IPS-15b (cell line): ENCODE measurements around the gene BPIFA2.
"Not testable (repeated sequence)": the region's sequence is repeated elsewhere in the genome, so short reads cannot be mapped to it uniquely, and the experiment has no call there.

Source experiments
- H3K27me3 ChIP-seq: one replicate; pipeline ENCODE4 v1.6.1; 2013; ENCODE audit warnings: low read length; ENCODE audit not compliant: control insufficient read depth, insufficient read depth
- H3K36me3 ChIP-seq: one replicate; pipeline ENCODE4 v1.6.1; 2013; ENCODE audit warnings: low read length; ENCODE audit not compliant: control insufficient read depth, insufficient read depth
- H3K4me1 ChIP-seq: one replicate; pipeline ENCODE4 v1.6.1; 2013; ENCODE audit warnings: mild to moderate bottlenecking, low read length; ENCODE audit not compliant: control insufficient read depth, insufficient read depth
- H3K4me3 ChIP-seq: one replicate; pipeline ENCODE4 v1.5.1; 2013; ENCODE audit warnings: low read depth, low read length
- H3K9ac ChIP-seq: one replicate; pipeline ENCODE4 v1.6.1; 2013; ENCODE audit warnings: low read depth, mild to moderate bottlenecking, low read length
- H3K9me3 ChIP-seq: one replicate; pipeline ENCODE4 v1.6.1; 2013; ENCODE audit warnings: mild to moderate bottlenecking, low read length; ENCODE audit not compliant: control insufficient read depth, insufficient read depth

The BPIFA2 gene

DNA sequence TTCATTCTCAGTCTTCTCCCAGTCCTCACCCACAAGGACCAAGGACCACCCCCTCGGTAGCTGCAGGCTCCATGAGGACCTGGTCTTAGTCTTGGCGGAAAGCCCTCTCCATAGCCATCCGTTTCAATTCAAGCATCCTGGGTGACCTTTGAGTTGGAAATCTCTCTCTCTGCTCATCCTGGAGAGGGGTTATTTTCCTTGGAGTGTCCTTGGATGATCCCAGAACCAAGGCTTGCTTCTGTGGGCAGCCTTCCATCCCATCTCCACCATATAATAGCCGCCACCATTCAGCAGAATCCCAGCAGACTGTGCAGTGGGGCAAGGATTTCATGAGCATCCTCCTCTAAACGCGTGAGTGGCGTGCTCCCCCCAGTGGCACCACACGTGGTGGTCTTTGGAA, at the start of gene BPIFA2:
BPIFA2 (plus strand) TSS at position 301 of the 400 bp plus-strand sequence. CDS start 987 bp downstream, outside the sequence.
- Histone ChIP-seq H3K4me1 (no peaks in the 10 kb centered on the region), H3K9ac (no peak within 1 kb of the TSS), H3K4me3 (no peak within 1 kb of the TSS), H3K9me3 (no peaks in the 10 kb centered on the region), H3K36me3 (no peaks in the 10 kb centered on the region), H3K27me3 (no peaks in the 10 kb centered on the region)

DNA sequence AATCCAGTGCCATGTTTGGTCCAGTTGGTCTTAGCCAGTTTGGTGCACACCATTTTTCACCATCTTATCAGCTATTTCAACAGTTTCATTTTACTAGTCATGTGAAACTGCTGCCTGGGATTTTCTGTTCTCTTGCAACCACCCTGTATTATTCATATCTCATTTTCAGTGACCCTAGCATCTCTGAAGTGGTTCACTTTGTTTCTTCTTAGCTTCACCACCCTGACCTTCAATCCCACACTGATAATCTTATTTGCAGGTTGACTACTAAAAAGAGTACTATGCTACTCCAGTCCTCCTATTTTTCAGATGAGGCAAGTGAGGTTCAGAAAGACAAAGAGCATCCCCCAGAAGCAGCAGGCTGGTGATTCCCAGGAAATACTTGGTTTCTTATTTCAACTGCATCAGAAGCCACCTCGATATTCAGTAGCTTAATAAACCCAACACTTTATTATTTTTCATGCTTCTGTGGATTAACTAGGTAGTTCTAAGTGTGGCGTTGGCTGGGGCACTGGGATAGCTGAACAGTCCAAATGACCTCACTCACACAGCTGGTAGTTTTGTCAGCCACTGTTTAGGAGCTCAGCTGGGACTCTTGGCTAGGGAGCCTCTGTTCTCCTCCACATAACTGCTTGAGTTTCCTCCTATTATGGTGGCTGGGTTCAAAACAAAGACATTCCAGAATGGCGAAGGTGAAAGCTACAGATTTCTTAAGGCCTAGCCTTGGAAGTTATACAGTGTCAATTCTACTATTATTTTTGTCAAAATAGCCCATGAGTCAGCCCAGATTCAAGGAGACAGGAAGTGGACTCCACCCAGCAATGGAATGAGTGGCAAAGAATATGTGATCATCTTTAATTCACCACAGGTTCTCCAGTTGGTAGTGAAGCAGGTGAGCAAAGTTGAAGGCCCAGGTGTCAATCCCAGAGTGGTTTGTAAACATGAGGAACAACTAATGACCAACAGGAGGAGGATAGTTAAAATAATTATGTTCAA, 47.9 kb upstream of the BPIFA2 start:
- no peak overlapping the region for H3K4me3 ChIP-seq
- H3K27me3 ChIP-seq: no peaks in the 10 kb centered on the region
- H3K4me1 ChIP-seq: no peaks in the 10 kb centered on the region
- H3K9me3 ChIP-seq: no peaks in the 10 kb centered on the region
- H3K36me3 ChIP-seq: no peaks in the 10 kb centered on the region
- H3K9ac ChIP-seq: no peak overlapping the region

DNA sequence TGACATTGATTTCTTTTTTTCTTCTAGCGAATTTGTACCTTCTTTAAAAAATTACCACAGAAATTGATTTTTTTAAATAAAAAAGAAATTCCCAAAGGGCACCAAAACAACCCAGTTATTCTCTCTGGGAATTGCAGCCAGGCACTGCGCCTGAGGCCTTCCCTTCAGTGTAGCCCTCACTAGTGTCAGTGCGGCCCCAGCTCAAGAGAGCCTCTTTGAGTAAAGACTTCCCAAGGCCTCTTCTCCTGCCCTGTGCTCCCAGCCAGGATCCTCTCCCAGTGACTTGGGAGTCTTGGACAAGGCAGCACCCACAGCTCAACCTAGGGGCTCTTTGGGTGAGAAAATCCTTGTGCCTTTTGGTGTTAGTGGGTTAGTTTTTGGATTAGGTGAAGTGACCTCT, 47.0 kb upstream of the BPIFA2 start:
- Histone ChIP-seq H3K9ac (no peak overlapping the region), H3K36me3 (no peaks in the 10 kb centered on the region), H3K4me3 (no peak overlapping the region), H3K4me1 (no peaks in the 10 kb centered on the region), H3K9me3 (no peaks in the 10 kb centered on the region), H3K27me3 (no peaks in the 10 kb centered on the region)

- H3K27me3 ChIP-seq, H3K9ac ChIP-seq, H3K4me1 ChIP-seq, H3K36me3 ChIP-seq, H3K9me3 ChIP-seq, H3K4me3 ChIP-seq: not testable (repeated sequence)
These were observed 45.7 kb upstream of the BPIFA2 start for GRCh38 chr20:33122297-33122696.

GRCh38 chr20:33124261-33124660, 43.7 kb upstream of the BPIFA2 start:
- H3K27me3 ChIP-seq: no peaks in the 10 kb centered on the region
- H3K36me3 ChIP-seq: no peaks in the 10 kb centered on the region
- no peak overlapping the region for H3K9ac ChIP-seq
- no peak overlapping the region for H3K4me3 ChIP-seq
- no peaks in the 10 kb centered on the region for H3K9me3 ChIP-seq
- no peaks in the 10 kb centered on the region for H3K4me1 ChIP-seq

DNA sequence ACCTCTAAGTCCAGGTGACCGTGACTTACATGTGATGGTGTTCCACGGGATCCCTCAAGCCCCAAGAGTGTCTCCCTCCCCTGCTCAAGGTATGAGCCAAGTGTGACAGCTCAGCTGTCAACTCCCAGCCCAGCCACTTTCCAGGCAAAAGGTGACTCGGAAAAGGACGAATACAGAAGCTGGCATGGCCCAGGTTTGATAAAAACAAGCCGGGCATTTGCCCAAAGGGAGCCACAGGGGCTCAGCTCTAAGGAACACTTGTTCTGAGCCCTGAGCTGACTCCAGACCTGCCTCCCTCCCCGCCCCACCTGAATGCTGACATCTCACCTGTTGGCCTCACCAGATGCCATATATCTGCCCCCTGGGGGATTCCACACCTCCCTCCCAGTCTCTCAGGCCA, 43.0 kb upstream of the BPIFA2 start:
- Histone ChIP-seq H3K9ac (no peak overlapping the region), H3K4me1 (no peaks in the 10 kb centered on the region), H3K27me3 (no peaks in the 10 kb centered on the region), H3K9me3 (no peaks in the 10 kb centered on the region), H3K4me3 (no peak overlapping the region), H3K36me3 (no peaks in the 10 kb centered on the region)

- Histone ChIP-seq H3K4me1 (no peaks in the 10 kb centered on the region), H3K9ac (no peak overlapping the region), H3K27me3 (no peaks in the 10 kb centered on the region), H3K36me3 (no peaks in the 10 kb centered on the region), H3K9me3 (no peaks in the 10 kb centered on the region), H3K4me3 (no peak overlapping the region)
These were observed 42.0 kb upstream of the BPIFA2 start for GRCh38 chr20:33125983-33126382.

DNA sequence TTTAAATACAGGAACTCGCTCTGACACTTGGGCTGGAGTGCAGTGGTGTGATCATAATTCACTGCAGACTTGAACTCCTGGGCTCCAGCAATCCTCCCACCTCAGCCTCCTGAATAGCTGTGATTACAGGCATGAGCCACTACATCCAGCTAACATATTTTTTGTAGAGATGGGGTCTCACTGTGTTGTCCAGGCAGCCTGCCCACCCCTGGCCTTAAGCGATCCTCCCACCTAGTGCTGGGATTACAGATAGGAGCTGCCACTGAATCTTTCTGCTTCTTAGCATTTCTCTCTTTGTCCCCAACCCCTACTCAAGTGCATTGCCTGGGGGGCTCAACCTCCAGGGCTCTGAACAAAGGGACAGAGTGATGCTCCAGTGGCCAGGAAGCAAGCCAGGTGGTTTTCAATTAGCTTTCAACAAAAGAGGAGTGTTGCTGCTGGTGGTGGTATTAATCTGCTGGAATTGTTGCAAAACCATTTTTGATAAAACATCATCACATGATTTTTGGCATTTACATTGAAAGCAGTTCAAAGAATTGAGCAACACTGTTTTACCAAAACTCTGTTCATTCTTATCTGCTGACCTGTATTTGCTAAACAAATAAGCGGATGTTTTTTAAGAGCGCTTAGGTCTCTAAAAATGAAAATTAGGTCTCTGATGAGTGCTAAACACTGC, 40.4 kb upstream of the BPIFA2 start:
- Histone ChIP-seq H3K27me3 (no peaks in the 10 kb centered on the region), H3K9me3 (no peaks in the 10 kb centered on the region), H3K4me3 (no peak overlapping the region), H3K4me1 (no peaks in the 10 kb centered on the region), H3K9ac (no peak overlapping the region), H3K36me3 (no peaks in the 10 kb centered on the region)

- Histone ChIP-seq H3K9me3 (no peaks in the 10 kb centered on the region), H3K27me3 (no peaks in the 10 kb centered on the region), H3K4me3 (no peak overlapping the region), H3K9ac (no peak overlapping the region), H3K4me1 (peaks cover 2% of the 10 kb centered on the region), H3K36me3 (no peaks in the 10 kb centered on the region)
These were observed 37.3 kb upstream of the BPIFA2 start for GRCh38 chr20:33130568-33131061.

- H3K9ac ChIP-seq: no peak overlapping the region
- peaks cover 2% of the 10 kb centered on the region for H3K4me1 ChIP-seq
- no peaks in the 10 kb centered on the region for H3K27me3 ChIP-seq
- H3K36me3 ChIP-seq: no peaks in the 10 kb centered on the region
- H3K9me3 ChIP-seq: no peaks in the 10 kb centered on the region
- H3K4me3 ChIP-seq: no peak overlapping the region
These were observed 35.9 kb upstream of the BPIFA2 start for GRCh38 chr20:33131949-33132473.

DNA sequence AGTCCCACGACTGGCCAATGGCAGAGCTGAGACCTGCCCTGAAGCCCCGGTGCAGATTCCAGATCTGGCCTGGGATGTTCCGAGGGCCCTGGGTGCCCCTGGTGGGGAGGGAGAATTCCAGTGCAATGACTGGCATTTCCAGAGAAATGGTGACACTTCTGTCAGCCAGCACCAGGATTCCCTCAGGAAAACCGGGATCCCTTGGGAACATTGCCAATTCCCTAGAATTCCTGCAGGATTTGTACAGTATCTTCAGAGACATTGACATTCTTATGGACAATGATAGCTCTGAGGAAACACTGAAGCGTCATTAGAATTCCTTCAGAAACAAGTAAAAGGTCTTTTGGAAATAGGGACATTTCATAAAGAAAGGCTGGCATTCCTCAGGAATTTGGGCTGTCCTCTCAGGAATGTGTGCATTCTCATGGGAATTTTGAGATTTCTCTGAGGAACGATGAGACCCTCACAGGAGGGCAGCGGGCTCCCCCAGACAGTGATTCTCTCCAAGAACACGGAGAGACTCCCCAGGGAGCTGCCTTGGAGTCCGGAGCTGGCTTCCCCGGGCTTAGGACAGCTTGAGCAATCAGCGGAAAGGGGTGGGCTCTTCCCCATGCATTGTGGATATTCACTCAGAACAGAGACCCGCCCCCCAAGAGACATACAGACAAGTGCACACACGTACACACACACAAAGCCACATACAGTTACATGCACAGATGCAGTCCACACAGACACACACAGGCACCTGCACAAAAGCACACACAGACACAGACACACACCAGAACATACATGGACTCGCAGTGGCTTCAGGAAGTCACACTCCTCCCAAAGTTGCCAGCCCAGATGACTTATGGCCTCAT, 35.2 kb upstream of the BPIFA2 start:
- Histone ChIP-seq H3K27me3 (no peaks in the 10 kb centered on the region), H3K9ac (no peak overlapping the region), H3K4me3 (no peak overlapping the region), H3K36me3 (no peaks in the 10 kb centered on the region), H3K4me1 (peaks cover 2% of the 10 kb centered on the region), H3K9me3 (no peaks in the 10 kb centered on the region)
